Measurements from ENCODE around the gene LYSMD1.

GRCh38 chr1:151159373-151159772, 6.3 kb downstream of the LYSMD1 start:
- TF ChIP-seq POLR2A (IDR thresholded peaks at IDR 0.05) (no peak), CTCF (IDR thresholded peaks at IDR 0.05 in 8 of 11, conservative IDR thresholded peaks at IDR 0.05 in 3 of 11) (no peak)
